ENCODE data around the gene NLRP3. TPM values are rescaled to one million over a fixed set of nuclear protein-coding genes. Genes with fewer than 3 reads are reported as not detected.

NLRP3 gene
- total RNA-seq, 2 experiments from 2014 or later: 7.8 to 8.5 TPM

DNA sequence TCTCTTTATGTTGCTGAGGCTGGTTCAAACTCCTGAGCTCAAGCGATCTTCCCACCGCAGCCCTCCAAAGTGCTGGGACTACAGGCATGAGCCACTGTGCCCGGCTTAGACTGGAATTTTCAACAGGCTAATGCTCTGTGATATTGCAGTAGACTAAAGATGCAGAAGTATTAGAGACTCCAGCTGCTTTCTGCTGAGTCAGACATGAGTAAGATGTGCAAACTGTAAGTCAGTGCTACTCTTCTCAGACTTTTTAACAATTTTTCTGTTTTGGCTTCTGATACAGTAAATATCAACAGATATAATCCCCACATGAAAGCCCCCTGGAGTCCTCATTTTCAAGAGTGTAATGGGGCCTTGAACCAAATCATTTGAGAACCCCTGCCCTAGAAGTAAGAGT, 29.3 kb upstream of the NLRP3 start:
- peaks cover 12% of the 10 kb centered on the region for H3K4me1 Mint-ChIP-seq (ENCODE audit: low read depth)
- no peak overlapping the region for H3K4me3 Mint-ChIP-seq
- no peak for DNase-seq
- H3K4me3 ChIP-seq (ENCODE audit: low read length): no peak overlapping the region
- TF ChIP-seq CTCF (IDR thresholded peaks at IDR 0.05): no peak
- H3K27me3 ChIP-seq (ENCODE audit: control insufficient read depth in 1 of 2, insufficient read depth in 2 of 2, low read length in 2 of 2): no peaks in the 10 kb centered on the region
- CTCF ChIA-PET: no interaction called here
- POLR2A ChIA-PET: no interaction called here
- H3K9me3 Mint-ChIP-seq: no peaks in the 10 kb centered on the region
- no peak overlapping the region for H3K27ac Mint-ChIP-seq
- H3K4me1 ChIP-seq (ENCODE audit: insufficient read depth, low read length): peaks cover 16% of the 10 kb centered on the region
- no peaks in the 10 kb centered on the region for H3K27me3 Mint-ChIP-seq
- intact Hi-C loops (cut with DNase I, micrococcal nuclease): no loop called here
- no peak for ATAC-seq (ENCODE audit: poor library complexity)
- H3K9me3 ChIP-seq (ENCODE audit: control insufficient read depth in 1 of 2, insufficient read depth in 1 of 2, low read length in 2 of 2): no peaks in the 10 kb centered on the region
- no peaks in the 10 kb centered on the region for H3K36me3 Mint-ChIP-seq (ENCODE audit: low read depth)
- H3K36me3 ChIP-seq (ENCODE audit: insufficient read depth, low read length): no peaks in the 10 kb centered on the region
- no peak overlapping the region for H3K27ac ChIP-seq (ENCODE audit: low read depth in 1 of 2, low read length in 2 of 2)

- ATAC-seq (ENCODE audit: poor library complexity): no peak
- Mint-ChIP-seq H3K4me3 (no peak overlapping the region), H3K9me3 (no peaks in the 10 kb centered on the region), H3K36me3 (ENCODE audit: low read depth) (no peaks in the 10 kb centered on the region), H3K27ac (no peak overlapping the region), H3K4me1 (ENCODE audit: low read depth) (peaks cover 12% of the 10 kb centered on the region), H3K27me3 (no peaks in the 10 kb centered on the region)
- POLR2A ChIA-PET: no interaction called here
- DNase-seq: no peak
- intact Hi-C loops (cut with DNase I, micrococcal nuclease): no loop called here
- no peak for TF ChIP-seq CTCF (IDR thresholded peaks at IDR 0.05)
- H3K9me3 ChIP-seq (ENCODE audit: control insufficient read depth in 1 of 2, insufficient read depth in 1 of 2, low read length in 2 of 2): no peaks in the 10 kb centered on the region
- CTCF ChIA-PET: interaction anchor here (1.7 kb wide), 1 partner anchor 14 kb away, joined by 6 read pairs; no protein-coding TSS in a partner anchor
- no peak overlapping the region for H3K4me3 ChIP-seq (ENCODE audit: low read length)
- H3K4me1 ChIP-seq (ENCODE audit: insufficient read depth, low read length): peaks cover 16% of the 10 kb centered on the region
- no peak overlapping the region for H3K27ac ChIP-seq (ENCODE audit: low read depth in 1 of 2, low read length in 2 of 2)
- H3K27me3 ChIP-seq (ENCODE audit: control insufficient read depth in 1 of 2, insufficient read depth in 2 of 2, low read length in 2 of 2): no peaks in the 10 kb centered on the region
- H3K36me3 ChIP-seq (ENCODE audit: insufficient read depth, low read length): no peaks in the 10 kb centered on the region
Measured at GRCh38 chr1:247387096-247387495, 28.9 kb upstream of the NLRP3 start.

- no peak overlapping the region for H3K4me3 ChIP-seq (ENCODE audit: low read length)
- no peaks in the 10 kb centered on the region for H3K36me3 Mint-ChIP-seq (ENCODE audit: low read depth)
- POLR2A ChIA-PET: no interaction called here
- H3K4me1 ChIP-seq (ENCODE audit: insufficient read depth, low read length): peaks cover 16% of the 10 kb centered on the region
- H3K27me3 ChIP-seq (ENCODE audit: control insufficient read depth in 1 of 2, insufficient read depth in 2 of 2, low read length in 2 of 2): no peaks in the 10 kb centered on the region
- H3K27ac ChIP-seq (ENCODE audit: low read depth in 1 of 2, low read length in 2 of 2): no peak overlapping the region
- no peaks in the 10 kb centered on the region for H3K36me3 ChIP-seq (ENCODE audit: insufficient read depth, low read length)
- no peaks in the 10 kb centered on the region for H3K27me3 Mint-ChIP-seq
- no peaks in the 10 kb centered on the region for H3K9me3 Mint-ChIP-seq
- CTCF ChIA-PET: interaction anchor here (1.7 kb wide), 1 partner anchor 15 kb away, joined by 6 read pairs; no protein-coding TSS in a partner anchor
- no peak for DNase-seq
- H3K4me3 Mint-ChIP-seq: no peak overlapping the region
- H3K9me3 ChIP-seq (ENCODE audit: control insufficient read depth in 1 of 2, insufficient read depth in 1 of 2, low read length in 2 of 2): no peaks in the 10 kb centered on the region
- TF ChIP-seq CTCF (IDR thresholded peaks at IDR 0.05): no peak
- intact Hi-C loops (cut with DNase I, micrococcal nuclease): no loop called here
- no peak overlapping the region for H3K27ac Mint-ChIP-seq
- ATAC-seq (ENCODE audit: poor library complexity): no peak
- H3K4me1 Mint-ChIP-seq (ENCODE audit: low read depth): peaks cover 12% of the 10 kb centered on the region
Measured at GRCh38 chr1:247387565-247387964, 28.4 kb upstream of the NLRP3 start.

All from CD4-positive, alpha-beta T cell (primary cell).